HL-60 (cell line): ENCODE data around the gene ZNF726.
"Not testable (repeated sequence)": the region's sequence is repeated elsewhere in the genome, so short reads cannot be mapped to it uniquely, and the experiment has no call there.

ENCODE experiments used
- CTCF ChIP-seq: IDR thresholded peaks from one replicate; pipeline ENCODE4 v1.5.1; 2011; ENCODE audit warnings: low read length, control low read depth, inconsistent platforms; ENCODE audit not compliant: insufficient read depth
- POLR2AphosphoS5 ChIP-seq: IDR thresholded peaks from 2 replicates; pipeline ENCODE4 v1.6.1; 2012; ENCODE audit warnings: low read depth

GRCh38 chr19:23963396-23963795, 48.7 kb downstream of the ZNF726 start:
- TF ChIP-seq CTCF, POLR2AphosphoS5: not testable (repeated sequence)
